Measurements from ENCODE around the gene ZNF674.
"Not testable (repeated sequence)": the region's sequence is repeated elsewhere in the genome, so short reads cannot be mapped to it uniquely, and the experiment has no call there.

ZNF674 gene

GRCh38 chrX:46461660-46462191 lies 83.5 kb downstream of the ZNF674 start:
- DNase-seq, result no peak

GRCh38 chrX:46460801-46461659 lies 84.2 kb downstream of the ZNF674 start:
- DNase-seq, result not testable (repeated sequence)

GRCh38 chrX:46459603-46460002 lies 85.6 kb downstream of the ZNF674 start:
- DNase-seq, result no peak

GRCh38 chrX:46456125-46456922 lies 88.9 kb downstream of the ZNF674 start:
- DNase-seq, result no peak
